ENCODE results near the gene ST6GALNAC1. TPM values are rescaled to one million over a fixed set of nuclear protein-coding genes. Genes with fewer than 3 reads are reported as not detected.

ST6GALNAC1 gene
- total and polyA plus RNA-seq, 10 of the 15 experiments (the other 5 are each of a cell fraction or from before 2014, with no cell fraction given) = 0.08 TPM; not detected in 9

GRCh38 chr17:76678330-76678729 is 34.8 kb upstream of the ST6GALNAC1 start:
- ChIA-PET RAD21 (ENCODE audit: unreplicated experiment) (no interaction called here), POLR2A (no interaction called here), SMC1A (ENCODE audit: uncharacterized antibody, unreplicated experiment) (no interaction called here), CTCF (interaction anchor here (1.6 kb wide), 1 partner anchor 150 kb away, joined by 7 read pairs; no protein-coding TSS in a partner anchor)
- no TSS peak for BruUV-seq (replicated peaks)
- no peak overlapping the region for H3K9ac ChIP-seq (ENCODE audit: control insufficient read depth, insufficient read depth, low read length)
- peaks cover 0 to 5% of the 10 kb centered on the region in 2 experiments; a peak in 2 of 4 replicates for H3K27me3 ChIP-seq (replicated peaks in 1 of 2; ENCODE audit: control insufficient read depth in 2 of 2, insufficient read depth in 2 of 2, low read length in 1 of 2)
- no peaks in the 10 kb centered on the region for H3K4me1 ChIP-seq (ENCODE audit: control insufficient read depth, insufficient read depth, low read length)
- H4K20me1 ChIP-seq (ENCODE audit: control insufficient read depth, insufficient read depth) = no peaks in the 10 kb centered on the region
- H3K79me2 ChIP-seq (ENCODE audit: control insufficient read depth, insufficient read depth, low read length) = no peaks in the 10 kb centered on the region
- H2AFZ ChIP-seq (ENCODE audit: control insufficient read depth, low read depth, low read length) = no peak overlapping the region
- H3K4me2 ChIP-seq (ENCODE audit: control insufficient read depth, insufficient read depth) = no peak overlapping the region
- DNase-seq (ENCODE audit: low read depth, low spot score) (no peak), FAIRE-seq (no peak), ATAC-seq (no peak)
- no peak overlapping the region for H3K27ac ChIP-seq (ENCODE audit: control insufficient read depth, insufficient read depth)
- H3K9me3 ChIP-seq (replicated peaks; ENCODE audit: control insufficient read depth, insufficient read depth, low read length) = no peaks in the 10 kb centered on the region
- WGBS (ENCODE audit: insufficient coverage, insufficient replicate concordance, low lambda C conversion rate, missing lambda C conversion rate) = 49% methylated on average over 12 of the region's 12 CpGs
- H3K4me3 ChIP-seq = no peak overlapping the region
- in situ Hi-C loops (cut with MboI) = no loop called here
- intact Hi-C loops (cut with micrococcal nuclease; ENCODE audit: unreplicated experiment) = no loop called here
- TF ChIP-seq CHD1 (IDR thresholded peaks at IDR 0.05; ENCODE audit: low read depth, low read length) (no peak), MEF2A (IDR thresholded peaks at IDR 0.05; ENCODE audit: insufficient read depth, low read depth, low read length) (no peak), ATF3 (IDR thresholded peaks at IDR 0.05; ENCODE audit: borderline replicate concordance, extremely low read depth, low read depth, low read length) (no peak), BACH1 (IDR thresholded peaks at IDR 0.05; ENCODE audit: borderline replicate concordance) (no peak), BRCA1 (IDR thresholded peaks at IDR 0.05; ENCODE audit: low read depth, low read length) (no peak), GATAD2B (conservative IDR thresholded peaks at IDR 0.05; ENCODE audit: low read depth) (no peak), TCF3 (IDR thresholded peaks at IDR 0.05; ENCODE audit: borderline replicate concordance, insufficient read depth, low read depth, low read length) (no peak), RUNX3 (IDR thresholded peaks at IDR 0.05; ENCODE audit: low read length) (no peak), PML (IDR thresholded peaks at IDR 0.05; ENCODE audit: low read length) (no peak), RELA (IDR thresholded peaks at IDR 0.05; ENCODE audit: borderline replicate concordance, partially characterized antibody) (no peak), POLR2A (IDR thresholded peaks at IDR 0.05; ENCODE audit: low read depth, low read length) (no peak), CEBPZ (IDR thresholded peaks at IDR 0.05; ENCODE audit: low read depth, low read length) (no peak), GABPA (IDR thresholded peaks at IDR 0.05; ENCODE audit: low read depth) (no peak), SMC3 (IDR thresholded peaks at IDR 0.05; ENCODE audit: borderline replicate concordance, low read length) (no peak), SMARCA5 (IDR thresholded peaks at IDR 0.05) (no peak), ZNF24 (IDR thresholded peaks at IDR 0.05) (no peak), NFIC (IDR thresholded peaks at IDR 0.05; ENCODE audit: low read depth, low read length) (no peak), FOXK2 (IDR thresholded peaks at IDR 0.05) (no peak), FOXM1 (IDR thresholded peaks at IDR 0.05; ENCODE audit: low read depth, low read length) (no peak), TAF1 (IDR thresholded peaks at IDR 0.05; ENCODE audit: borderline replicate concordance, low read depth, low read length) (no peak)
- H3K36me3 ChIP-seq (ENCODE audit: control insufficient read depth in 2 of 2, insufficient read depth in 2 of 2, low read length in 1 of 2) = no peaks in the 10 kb centered on the region
